Measurements from ENCODE around the gene TRIOBP.

GRCh38 chr22:37824674-37825641 is 128.1 kb downstream of the TRIOBP start:
- TF ChIP-seq EZH2 (IDR thresholded peaks at IDR 0.05) = no peak
- TF ChIP-seq POLR2AphosphoS5 (IDR thresholded peaks at IDR 0.05; ENCODE audit: borderline replicate concordance, low read depth, low read length) = no peak
- TF ChIP-seq FOXP2 (optimal IDR thresholded peaks at IDR 0.05; ENCODE audit: control extremely low read depth, extremely low read length, insufficient read depth) = no peak

Measured in SK-N-MC (cell line).